ENCODE measurements around the gene TRIM33. TPM values are rescaled to one million over a fixed set of nuclear protein-coding genes. Genes with fewer than 3 reads are reported as not detected.

Gene TRIM33
- total and polyA plus RNA-seq, 12 donors = 13.8 to 49.0 (median 27.0) TPM

DNA sequence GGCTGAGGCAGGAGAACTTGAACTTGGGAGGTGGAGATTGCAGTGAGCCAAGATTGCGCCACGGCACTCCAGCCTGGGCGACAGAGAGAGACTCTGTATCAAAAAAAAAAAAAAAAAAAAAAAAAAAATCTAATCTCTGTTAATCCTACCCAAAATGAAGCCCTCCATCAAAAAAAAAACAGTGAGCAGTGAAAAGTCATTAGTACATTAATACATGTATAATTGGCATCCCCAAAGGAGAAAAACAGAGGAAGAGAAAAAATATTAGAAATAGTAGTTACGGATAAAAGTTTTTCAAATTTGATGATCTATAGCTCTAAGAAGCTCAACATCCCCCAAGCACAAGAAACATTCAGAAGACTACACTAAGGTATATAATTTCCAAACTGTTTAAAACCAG, 71.6 kb downstream of the TRIM33 start:
- no peak overlapping the region for H3K4me3 ChIP-seq
- TF ChIP-seq, protein P1, sequence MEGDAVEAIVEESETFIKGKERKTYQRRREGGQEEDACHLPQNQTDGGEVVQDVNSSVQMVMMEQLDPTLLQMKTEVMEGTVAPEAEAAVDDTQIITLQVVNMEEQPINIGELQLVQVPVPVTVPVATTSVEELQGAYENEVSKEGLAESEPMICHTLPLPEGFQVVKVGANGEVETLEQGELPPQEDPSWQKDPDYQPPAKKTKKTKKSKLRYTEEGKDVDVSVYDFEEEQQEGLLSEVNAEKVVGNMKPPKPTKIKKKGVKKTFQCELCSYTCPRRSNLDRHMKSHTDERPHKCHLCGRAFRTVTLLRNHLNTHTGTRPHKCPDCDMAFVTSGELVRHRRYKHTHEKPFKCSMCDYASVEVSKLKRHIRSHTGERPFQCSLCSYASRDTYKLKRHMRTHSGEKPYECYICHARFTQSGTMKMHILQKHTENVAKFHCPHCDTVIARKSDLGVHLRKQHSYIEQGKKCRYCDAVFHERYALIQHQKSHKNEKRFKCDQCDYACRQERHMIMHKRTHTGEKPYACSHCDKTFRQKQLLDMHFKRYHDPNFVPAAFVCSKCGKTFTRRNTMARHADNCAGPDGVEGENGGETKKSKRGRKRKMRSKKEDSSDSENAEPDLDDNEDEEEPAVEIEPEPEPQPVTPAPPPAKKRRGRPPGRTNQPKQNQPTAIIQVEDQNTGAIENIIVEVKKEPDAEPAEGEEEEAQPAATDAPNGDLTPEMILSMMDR (IDR thresholded peaks at IDR 0.05) = no peak
- TF ChIP-seq POLR2A (IDR thresholded peaks at IDR 0.05) = no peak
- no peak for DNase-seq
- H3K27me3 ChIP-seq = no peaks in the 10 kb centered on the region
- WGBS, 4 donors = 88 to 97% (median 92%) methylated on average over 4 of the region's 4 CpGs
- no peaks in the 10 kb centered on the region for H3K36me3 ChIP-seq (replicated peaks in 1 of 2)
- intact Hi-C loops (cut with DNase I) = no loop called here
- no peaks in the 10 kb centered on the region for H3K9me3 ChIP-seq (replicated peaks in 1 of 3)
- no peak overlapping the region for H3K27ac ChIP-seq
- no peaks in the 10 kb centered on the region for H3K4me1 ChIP-seq (replicated peaks in 1 of 2)

DNA sequence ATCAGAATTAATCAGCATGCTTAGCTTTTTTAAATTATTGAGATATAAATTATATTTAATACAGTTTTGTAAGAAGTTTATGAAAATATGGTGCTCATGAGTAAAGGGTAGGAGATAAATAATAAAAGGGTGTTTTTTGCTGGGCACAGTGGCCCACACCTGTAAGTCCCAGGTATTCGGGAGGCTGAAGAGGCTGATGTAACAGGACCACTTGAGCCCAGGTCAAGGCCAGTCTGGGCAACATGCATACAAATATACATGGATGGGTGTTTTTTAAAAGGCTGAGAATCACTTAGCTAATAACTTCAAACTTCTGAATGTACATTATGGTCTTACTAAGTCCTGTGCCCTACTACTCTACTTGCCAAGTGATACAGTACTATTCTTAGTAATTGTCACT, 73.2 kb downstream of the TRIM33 start:
- TF ChIP-seq, protein P1 (IDR thresholded peaks at IDR 0.05) = no peak
- no peak for TF ChIP-seq POLR2A (IDR thresholded peaks at IDR 0.05)
- Histone ChIP-seq H3K27ac (no peak overlapping the region), H3K9me3 (replicated peaks in 1 of 3) (no peaks in the 10 kb centered on the region), H3K27me3 (no peaks in the 10 kb centered on the region), H3K36me3 (replicated peaks in 1 of 2) (no peaks in the 10 kb centered on the region), H3K4me3 (no peak overlapping the region), H3K4me1 (replicated peaks in 1 of 2) (peaks cover 0 to 7% of the 10 kb centered on the region in 2 donors)
- DNase-seq = no peak
- 65 to 83% (median 74%) methylated on average over 1 of the region's 1 CpG for WGBS, 4 donors
- intact Hi-C loops (cut with DNase I) = no loop called here

DNA sequence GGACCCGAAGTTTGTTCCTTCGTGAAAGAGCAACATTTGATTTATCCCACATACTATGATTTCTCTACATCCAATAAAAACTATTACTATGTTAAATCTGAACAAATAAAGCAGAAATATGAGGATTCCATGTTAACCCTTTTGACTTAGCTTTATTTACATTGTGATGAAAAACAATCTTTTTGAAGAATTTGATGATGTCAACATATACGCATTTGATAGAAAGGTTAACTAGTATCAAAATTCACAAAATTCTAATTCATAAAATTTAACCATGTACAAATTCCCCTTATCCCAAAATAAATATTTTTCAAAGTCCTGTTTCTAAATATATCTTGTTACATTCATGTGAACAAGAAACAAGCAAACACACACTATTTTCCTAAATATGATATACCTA, 74.2 kb downstream of the TRIM33 start:
- DNase-seq = no peak
- peaks cover 0 to 7% of the 10 kb centered on the region in 2 donors for H3K4me1 ChIP-seq (replicated peaks in 1 of 2)
- TF ChIP-seq POLR2A (IDR thresholded peaks at IDR 0.05) = no peak
- TF ChIP-seq, protein P1 (IDR thresholded peaks at IDR 0.05) = no peak
- H3K27ac ChIP-seq = no peak overlapping the region
- H3K27me3 ChIP-seq = no peaks in the 10 kb centered on the region
- no peak overlapping the region for H3K4me3 ChIP-seq
- H3K36me3 ChIP-seq (replicated peaks in 1 of 2) = no peaks in the 10 kb centered on the region
- intact Hi-C loops (cut with DNase I) = no loop called here
- no peaks in the 10 kb centered on the region for H3K9me3 ChIP-seq (replicated peaks in 1 of 3)
- 89 to 95% (median 92%) methylated on average over 3 of the region's 3 CpGs for WGBS, 4 donors

DNA sequence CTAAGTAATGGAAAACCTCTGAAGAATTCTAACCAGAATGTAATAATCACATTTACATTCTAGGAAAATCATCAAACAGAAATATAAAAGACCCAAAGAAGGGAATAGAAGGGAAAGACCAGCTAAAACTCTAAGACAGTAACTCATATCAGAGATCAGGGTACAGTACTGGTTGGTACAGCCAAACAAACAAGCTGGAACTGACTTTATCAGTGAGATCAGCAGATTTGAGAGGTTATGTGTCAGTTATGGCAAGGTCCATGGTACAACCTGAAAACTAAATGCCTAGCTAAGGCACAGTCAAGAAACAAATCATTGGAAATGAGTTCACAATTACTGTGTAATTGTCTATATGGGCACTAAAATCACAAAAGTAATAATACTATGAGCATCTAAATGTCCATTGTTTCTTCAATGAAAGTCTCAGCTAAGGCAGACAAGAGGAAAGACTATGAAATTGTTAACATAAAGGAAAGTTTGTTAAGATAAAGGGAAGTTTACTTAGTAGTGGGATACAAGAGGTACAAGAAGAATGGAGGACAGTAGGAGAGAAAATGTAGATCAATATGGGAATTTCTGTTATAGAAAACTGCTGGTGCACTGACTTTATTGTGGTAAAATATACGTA, 75.8 kb downstream of the TRIM33 start:
- Histone ChIP-seq H3K36me3 (replicated peaks in 1 of 2) (no peaks in the 10 kb centered on the region), H3K27me3 (no peaks in the 10 kb centered on the region), H3K4me1 (replicated peaks in 1 of 2) (peaks cover 0 to 14% of the 10 kb centered on the region in 2 donors), H3K9me3 (replicated peaks in 1 of 3) (no peaks in the 10 kb centered on the region), H3K4me3 (no peak overlapping the region), H3K27ac (no peak overlapping the region)
- DNase-seq = no peak
- intact Hi-C loops (cut with DNase I) = no loop called here
- TF ChIP-seq, protein P1 (IDR thresholded peaks at IDR 0.05) = no peak
- no peak for TF ChIP-seq POLR2A (IDR thresholded peaks at IDR 0.05)
- WGBS, 4 donors = 97 to 100% (median 99%) methylated on average over 1 of the region's 1 CpG

All from adrenal gland (tissue), 12 donors.